ENCODE measurements around the gene ZDHHC11B. TPM values are rescaled to one million over a fixed set of nuclear protein-coding genes. Genes with fewer than 3 reads are reported as not detected.
"Not testable (repeated sequence)": the region's sequence is repeated elsewhere in the genome, so short reads cannot be mapped to it uniquely, and the experiment has no call there.

ZDHHC11B gene
- polyA plus RNA-seq, 4 donors: 3.3 to 5.1 (median 4.5) TPM

DNA sequence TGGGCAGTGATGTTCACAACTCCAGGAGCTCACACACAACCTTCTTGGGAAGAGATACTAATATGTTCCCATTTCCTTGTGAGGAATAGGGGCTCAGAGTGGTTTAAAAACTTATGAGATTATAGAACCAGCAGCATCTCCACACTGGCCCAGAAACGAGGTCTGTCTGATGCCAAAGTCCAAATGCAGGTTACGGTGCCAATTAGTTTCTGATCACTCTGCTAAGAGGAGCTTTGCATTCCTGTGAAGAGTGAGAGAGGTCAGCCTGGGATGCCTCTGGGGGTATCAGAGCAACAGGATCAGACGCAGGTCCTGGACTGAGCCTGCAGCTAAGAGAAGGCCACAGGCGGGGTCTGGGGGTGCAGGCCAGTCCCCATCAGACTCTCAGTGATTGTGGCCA, 61.2 kb downstream of the ZDHHC11B start:
- DNase-seq (ENCODE audit: low read depth in 4 of 4, low spot score in 3 of 4): not testable (repeated sequence)

DNA sequence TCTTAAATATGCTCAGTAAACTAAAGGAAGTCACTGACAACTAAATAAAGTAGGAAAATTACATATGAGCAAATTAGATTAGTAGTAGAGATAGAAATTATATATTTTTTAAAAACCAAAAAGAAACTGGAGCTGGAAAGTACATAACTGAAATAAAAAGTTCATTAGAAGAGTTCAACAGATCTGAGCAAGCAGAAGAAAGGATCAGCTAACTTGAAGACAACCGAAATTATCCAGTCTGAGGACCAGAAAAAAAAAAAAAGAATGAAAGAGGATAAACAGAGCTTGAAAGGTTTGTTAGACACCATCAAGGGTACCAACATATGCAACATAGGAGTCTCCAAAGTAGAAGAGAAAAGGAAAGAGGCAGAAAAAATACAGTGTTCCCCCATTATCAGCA, 65.2 kb downstream of the ZDHHC11B start:
- not testable (repeated sequence) for DNase-seq (ENCODE audit: low read depth in 4 of 4, low spot score in 3 of 4)

DNA sequence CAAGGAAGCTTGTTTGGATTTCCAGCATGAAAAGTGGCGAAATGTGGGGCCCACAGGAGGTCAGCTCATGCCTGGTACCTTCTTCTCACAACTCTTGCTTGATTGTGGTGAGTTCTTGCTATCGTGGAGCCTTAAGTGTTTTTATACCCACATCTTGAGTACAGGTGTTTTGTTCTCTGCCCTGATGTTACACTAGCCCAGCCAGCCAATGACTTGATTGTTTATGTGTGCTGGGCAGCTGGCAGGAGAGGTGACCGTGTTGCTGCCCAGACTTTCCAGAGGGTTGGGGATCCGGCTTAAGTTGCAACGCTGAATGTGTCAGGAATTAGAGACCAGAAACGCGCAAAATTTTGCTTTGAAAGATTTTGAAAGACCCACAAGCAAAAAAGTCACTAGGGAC, 67.4 kb downstream of the ZDHHC11B start:
- DNase-seq (ENCODE audit: low read depth in 4 of 4, low spot score in 3 of 4): no peak

DNA sequence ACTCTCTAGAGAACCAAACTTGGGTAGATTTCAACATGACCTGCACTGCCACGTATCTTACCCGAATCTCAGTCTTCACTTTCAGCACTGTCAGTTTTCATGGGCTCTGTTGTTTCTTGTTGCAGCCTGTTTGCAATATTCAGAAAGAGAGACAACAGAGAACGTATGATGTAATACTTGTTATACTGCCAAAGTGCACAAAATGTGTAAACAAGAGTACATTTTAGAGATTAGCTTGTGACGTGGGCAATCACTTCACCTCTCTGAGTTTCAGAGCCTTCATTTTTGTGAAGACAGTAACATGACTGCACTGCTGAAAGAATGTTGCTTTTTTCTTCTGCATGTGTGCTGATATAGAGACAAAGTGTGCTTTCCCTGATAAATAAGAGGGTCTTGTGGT, 67.8 kb downstream of the ZDHHC11B start:
- not testable (repeated sequence) for DNase-seq (ENCODE audit: low read depth in 4 of 4, low spot score in 3 of 4)

DNA sequence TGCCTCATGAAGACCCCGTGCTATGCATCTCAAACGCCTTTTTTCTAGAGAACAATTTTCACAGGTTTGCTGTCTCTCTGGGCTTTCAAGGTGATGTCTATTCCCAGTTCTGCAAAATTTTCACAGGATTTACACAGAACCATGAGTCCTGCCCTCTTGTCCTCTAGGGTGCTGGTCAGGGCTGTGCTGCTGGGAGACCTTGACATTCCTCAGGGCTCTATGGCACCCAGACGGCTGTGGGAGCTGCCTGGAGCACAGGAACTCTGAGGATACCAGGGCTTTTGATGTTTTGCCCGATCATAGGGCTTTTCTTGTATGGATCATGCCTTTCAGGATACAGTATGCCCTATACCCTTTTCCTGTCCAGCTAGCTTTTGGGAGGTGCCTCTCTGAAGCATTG, 68.9 kb downstream of the ZDHHC11B start:
- DNase-seq (ENCODE audit: low read depth in 4 of 4, low spot score in 3 of 4): not testable (repeated sequence)

DNA sequence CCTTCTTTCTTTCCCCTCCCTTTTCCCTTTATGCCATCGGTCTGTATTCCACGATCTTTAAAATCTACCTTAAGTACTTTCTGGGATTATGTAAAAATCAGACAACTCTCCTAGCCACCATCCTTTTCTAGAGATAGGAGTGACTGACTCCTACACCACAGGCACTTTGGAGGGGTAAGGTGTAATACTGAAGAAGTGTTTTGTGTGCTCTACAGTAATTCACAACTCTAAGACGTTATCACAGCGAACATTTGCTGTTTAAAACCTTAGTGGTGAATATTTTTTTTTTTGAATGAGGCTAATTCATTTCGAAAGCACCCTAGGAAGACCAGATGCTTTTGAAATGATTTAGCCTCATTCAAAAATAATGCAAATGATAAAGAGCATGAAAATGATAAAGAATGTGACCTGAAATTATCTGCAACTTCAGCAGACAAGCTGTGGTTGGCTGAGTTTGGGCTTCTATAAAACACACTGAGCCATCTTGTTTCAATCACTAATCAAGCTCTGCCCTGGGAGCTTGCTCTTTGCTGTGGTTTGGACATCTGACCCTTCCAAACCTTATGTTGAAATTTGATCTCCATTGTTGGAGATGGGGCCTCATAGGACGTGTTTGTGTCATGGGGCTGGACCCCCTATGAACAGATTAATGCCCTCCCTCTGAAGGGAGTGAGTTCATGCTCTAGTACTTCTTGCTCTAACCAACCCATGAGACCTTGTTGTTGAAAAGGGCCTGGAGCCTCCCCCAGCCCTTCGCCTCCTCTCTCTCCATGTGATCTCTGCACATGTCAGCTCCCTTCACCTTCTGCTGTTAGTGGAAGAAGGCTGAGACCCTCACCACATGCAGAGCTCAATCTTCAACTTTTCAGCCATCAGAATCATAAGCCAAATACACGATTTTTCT, 70.1 kb downstream of the ZDHHC11B start:
- peak in 1 of 4 donors; percentile 12 for DNase-seq (ENCODE audit: low read depth in 4 of 4, low spot score in 3 of 4)

DNA sequence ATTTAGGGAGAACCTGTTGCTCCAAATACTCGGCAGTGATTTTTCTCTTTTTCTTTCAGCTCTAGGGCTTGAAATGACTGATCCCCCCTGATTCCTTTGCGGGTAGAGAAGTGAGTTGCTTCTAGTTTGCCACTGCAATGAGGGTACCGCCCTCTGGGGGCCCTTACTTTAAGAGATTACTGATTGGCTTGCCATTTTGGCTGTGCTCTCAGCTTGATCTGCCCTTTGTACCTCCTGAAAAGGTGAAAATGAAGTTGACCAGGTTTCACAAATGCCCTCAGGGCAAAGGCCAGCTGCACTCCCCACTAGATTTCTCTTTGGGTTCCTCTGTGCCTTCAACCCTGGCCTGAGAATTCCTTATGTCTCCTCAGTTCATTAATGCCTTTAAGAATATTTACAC, 70.8 kb downstream of the ZDHHC11B start:
- not testable (repeated sequence) for DNase-seq (ENCODE audit: low read depth in 4 of 4, low spot score in 3 of 4)

DNA sequence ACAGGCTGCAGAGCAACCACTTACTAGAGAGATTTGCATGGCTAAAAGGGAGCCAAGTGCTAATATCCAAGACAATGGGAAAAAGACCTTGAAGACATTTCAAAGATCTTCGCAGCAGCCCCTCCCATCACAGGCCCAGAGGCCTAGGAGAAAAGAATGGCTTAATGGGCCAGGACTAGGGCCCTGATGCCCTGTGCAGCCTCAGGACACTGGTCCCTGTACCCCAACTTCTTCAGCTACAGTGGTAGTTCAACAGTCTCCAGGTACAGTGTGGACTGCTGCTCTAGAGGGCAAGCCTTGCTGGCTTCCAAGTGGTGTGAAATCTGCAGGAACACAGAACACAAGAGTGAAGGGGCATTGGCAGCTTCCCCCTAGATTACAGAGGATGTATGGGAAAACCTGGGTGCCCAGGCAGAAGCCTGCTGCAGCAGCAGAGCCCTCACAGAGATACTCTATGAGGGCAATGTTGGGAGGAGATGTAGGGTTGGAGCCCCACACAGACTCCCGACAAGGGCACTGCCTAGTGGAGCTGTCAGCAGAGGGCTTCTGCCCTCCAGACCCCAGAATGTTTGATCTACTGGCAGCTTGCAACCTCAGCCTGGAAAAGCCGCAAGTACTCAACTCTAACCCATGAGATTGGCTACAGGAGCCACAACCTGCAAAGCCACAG, 75.5 kb downstream of the ZDHHC11B start:
- DNase-seq (ENCODE audit: low read depth in 4 of 4, low spot score in 3 of 4): not testable (repeated sequence)

DNA sequence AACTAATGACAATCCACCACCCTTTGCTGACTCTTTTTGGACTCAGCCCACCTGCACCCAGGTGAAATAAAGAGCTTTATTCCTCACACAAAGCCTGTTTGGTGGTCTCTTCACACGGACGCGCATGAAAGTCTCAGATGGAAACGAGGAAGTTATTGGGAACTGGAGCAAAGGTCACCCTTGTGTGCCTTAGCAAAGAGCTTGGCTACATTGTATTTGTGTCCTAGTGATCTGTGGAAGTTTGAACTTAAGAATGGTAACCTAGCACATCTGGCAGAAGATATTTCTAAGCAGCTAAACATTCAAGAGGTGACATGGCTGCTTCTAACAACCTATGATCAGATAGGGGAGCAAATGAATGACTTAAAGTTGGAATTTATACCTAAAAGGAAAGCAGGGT, 76.2 kb downstream of the ZDHHC11B start:
- DNase-seq (ENCODE audit: low read depth in 4 of 4, low spot score in 3 of 4): not testable (repeated sequence)

DNA sequence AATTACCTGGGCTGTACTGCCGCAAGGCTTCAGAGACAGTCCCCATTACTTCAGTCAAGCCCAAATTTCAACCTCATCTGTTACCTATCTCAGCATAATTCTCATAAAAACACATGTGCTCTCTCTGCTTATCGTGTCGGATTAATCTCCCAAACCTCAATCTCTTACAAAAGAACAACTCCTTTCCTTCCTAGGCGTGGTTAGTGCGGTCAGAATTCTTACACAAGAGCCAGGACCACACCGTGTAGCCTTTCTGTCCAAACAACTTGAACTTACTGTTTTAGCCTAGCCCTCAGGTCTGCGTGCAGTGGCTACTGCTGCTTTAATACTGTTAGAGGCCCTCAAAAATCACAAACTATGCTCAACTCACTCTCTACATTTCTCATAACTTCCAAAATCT, 78.4 kb downstream of the ZDHHC11B start:
- not testable (repeated sequence) for DNase-seq (ENCODE audit: low read depth in 4 of 4, low spot score in 3 of 4)

DNA sequence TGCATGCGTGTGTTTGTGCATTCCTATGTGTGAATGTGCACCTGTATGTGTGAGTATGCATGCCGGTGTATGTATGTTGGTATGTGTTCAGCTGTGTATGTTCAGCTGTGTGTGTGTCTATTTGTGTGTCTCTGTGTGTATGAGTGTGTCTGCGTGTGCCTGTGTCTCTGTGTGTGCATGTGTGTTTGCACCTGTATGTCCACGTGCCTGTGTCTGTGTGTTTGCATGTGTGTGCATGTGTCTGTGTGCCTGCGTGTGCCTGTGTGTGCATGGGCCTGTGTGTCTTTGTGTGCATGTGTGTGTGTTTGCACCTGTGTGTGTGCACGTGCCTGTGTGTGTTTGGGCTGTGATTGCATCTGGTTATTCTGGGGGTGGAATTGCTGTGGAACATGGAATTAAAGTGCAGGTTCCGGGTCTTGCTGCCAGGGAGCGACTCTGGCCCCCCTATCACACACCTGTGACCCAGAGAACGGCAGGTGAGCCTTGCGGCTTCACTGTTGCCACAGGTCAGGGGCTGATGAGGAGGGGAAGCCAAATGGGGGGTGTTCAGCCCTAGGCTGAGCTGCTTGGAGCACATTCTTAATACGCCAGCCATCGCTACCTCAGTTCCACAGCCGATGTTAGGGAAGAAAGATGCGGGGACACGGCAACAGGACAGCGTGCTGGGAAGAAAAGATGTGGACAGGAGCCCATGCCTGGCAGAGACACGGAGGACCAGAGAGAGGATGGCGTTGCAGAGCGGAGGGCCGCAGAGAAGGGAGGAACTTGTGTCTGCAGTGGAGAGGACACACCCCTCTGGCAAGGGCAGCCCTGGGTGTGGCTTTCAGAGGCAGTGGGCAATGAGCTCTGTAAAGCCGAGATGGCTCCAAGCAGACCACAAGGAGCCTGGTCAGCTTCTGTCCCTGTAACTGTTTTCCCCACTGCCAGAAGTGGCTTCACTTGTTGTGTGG, 87.5 kb downstream of the ZDHHC11B start:
- not testable (repeated sequence) for DNase-seq (ENCODE audit: low read depth in 4 of 4, low spot score in 3 of 4)

DNA sequence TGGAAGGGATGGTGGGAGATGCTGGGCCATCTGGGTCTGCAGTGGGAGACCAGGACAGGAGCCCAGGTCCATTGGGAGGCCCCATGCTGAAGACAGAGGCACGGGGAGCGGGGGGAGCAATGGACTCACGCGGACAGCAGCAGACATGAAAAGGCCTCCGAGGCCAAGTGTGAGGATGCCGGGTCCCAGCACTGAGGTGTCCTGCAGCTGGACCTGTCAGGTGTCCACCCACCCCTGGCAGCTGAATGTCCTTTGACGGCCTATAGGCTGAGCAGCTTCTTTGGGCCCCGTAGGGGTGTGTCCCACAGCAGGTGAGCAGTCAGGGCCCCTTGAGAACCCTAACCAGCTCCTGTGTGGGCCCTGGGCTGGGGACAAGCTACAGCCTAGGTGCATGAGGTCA, 88.3 kb downstream of the ZDHHC11B start:
- DNase-seq (ENCODE audit: low read depth in 4 of 4, low spot score in 3 of 4): not testable (repeated sequence)

DNA sequence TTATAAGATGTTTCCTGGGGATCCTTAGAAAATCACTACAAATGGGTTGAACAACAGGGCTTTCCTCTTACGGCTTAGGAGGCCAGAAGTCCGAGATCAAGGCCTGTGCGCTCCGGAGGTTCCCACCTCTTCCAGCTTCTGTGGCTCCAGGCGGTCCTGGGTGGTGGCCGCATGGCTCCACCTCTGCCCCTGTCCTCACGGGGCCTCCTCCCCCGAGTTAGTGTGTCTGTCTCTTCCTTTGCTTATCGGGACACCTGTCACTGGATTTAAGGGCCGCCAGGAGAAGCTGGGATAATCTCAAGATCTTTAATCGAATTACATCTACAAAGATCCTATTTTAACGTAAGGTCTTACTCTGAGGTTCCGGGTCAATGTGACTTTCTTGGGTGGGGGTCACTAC, 89.1 kb downstream of the ZDHHC11B start:
- not testable (repeated sequence) for DNase-seq (ENCODE audit: low read depth in 4 of 4, low spot score in 3 of 4)

DNA sequence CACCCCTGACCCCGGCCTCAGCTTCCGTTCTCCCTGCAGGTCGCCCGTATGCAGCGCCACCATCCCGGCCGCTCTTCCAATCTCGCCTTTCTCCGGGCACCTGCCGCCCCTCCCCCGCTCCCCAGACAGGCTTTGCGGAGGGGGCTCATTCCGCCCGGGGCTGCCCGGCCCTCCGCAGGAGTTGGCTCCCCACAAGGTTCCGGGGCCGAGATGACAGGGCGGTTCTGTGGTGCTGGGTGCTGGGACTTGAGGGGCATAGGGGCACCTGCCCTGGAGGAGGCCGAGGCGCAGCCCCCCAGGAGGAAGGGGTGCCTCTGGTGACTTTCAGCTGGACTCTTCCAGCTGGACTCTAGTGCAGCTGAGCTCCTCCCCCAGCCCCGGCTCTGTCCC, 90.5 kb downstream of the ZDHHC11B start:
- not testable (repeated sequence) for DNase-seq (ENCODE audit: low read depth in 4 of 4, low spot score in 3 of 4)

DNA sequence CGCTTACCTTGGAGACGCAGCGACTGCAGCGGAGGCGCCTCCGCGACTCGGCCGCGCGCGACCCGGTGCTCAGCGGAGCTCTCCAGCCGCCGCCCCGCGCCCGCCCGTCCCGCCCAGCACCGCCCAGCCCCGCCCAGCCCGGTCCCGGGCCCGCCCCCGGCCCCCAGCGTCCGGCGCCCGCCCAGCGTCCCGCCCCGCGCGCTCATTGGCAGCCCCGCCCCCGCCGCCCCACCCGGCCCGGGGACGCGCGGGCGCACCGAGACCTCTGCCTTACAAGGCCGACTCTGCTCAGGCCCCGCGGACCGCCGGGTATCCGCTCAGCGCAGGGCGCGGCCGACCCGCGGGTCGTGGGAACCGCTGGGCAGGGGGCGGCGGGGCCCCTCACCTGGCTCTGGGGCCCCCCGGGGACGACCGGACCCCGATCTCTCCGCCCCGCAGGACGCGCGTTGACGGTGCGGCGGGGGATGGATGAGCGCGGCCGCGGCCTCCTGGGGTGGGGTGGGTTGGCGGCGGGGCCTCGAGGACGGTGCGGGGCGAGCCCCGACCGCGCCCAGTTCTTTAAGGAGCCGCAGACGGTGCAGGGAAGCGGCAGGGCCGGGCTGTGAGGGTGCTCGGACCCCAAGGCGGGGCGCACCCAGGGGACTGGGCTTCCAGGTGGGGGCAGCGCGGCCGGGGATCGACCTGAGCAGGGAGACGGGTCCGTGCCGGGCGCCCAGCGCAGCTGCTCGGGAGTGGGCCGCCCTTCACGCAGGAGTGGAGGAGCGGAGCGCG, 91.1 kb downstream of the ZDHHC11B start, which contains the start of gene TPPP:
TPPP (minus strand) TSS at position 82 of the 771 bp plus-strand sequence. CDS start 15,292 bp downstream, outside the sequence.
- DNase-seq (ENCODE audit: low read depth in 4 of 4, low spot score in 3 of 4): peak in 3 of 4 donors; percentile 42 to 68 (median 51)

DNA sequence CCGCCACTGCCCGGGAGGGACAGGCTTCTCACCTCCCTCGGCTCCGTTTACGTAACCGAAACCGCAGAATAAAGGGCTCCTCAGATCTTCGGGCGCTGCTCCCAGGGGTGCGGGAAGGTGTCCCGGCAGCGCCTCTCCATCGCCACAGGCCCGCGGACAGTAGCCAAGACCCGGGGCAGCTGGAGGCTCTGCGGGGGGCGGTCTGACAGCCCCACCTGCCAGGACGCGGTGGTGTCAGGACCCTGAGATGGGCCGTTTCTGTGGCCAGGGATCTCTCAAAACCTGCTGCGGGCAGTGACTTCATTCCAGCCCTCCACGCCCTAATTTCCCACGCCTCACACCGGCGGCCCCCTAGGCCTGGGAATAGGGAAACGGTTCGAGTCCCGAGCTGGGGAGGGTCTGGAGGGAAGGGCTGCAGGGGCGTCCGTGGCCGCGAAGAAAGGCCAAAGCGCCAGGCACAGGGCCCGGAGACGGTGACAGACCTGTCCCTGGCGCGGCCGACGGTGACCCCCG, 91.9 kb downstream of the ZDHHC11B start:
- DNase-seq (ENCODE audit: low read depth in 4 of 4, low spot score in 3 of 4): not testable (repeated sequence)

DNA sequence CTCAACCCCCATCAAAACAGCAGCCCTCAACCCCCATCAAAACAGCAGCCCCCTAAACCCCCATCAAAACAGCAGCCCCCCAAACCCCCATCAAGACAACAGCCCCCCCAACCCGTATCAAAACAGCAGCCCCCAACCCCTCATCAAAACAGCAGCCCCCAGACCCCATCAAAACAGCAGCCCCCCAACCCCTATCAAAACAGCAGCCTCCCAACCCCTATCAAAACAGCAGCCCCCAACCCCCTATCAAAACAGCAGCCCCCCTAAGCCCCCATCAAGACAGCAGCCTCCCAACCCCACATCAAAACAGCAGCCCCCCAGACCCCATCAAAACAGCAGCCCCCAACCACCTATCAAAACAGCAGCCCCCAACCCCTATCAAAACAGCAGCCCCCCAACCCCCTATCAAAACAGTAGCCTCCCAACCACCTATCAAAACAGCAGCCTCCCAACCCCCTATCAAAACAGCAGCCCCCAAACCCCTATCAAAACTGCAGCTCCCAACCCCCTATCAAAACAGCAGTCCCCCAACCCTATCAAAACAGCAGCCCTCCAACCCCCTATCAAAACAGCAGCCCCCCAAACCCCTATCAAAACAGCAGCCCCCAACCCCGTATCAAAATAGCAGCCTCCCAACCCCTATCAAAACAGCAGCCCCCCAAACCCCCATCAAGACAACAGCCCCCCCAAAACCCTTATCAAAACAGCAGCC, 92.6 kb downstream of the ZDHHC11B start:
- DNase-seq (ENCODE audit: low read depth in 4 of 4, low spot score in 3 of 4): no peak

DNA sequence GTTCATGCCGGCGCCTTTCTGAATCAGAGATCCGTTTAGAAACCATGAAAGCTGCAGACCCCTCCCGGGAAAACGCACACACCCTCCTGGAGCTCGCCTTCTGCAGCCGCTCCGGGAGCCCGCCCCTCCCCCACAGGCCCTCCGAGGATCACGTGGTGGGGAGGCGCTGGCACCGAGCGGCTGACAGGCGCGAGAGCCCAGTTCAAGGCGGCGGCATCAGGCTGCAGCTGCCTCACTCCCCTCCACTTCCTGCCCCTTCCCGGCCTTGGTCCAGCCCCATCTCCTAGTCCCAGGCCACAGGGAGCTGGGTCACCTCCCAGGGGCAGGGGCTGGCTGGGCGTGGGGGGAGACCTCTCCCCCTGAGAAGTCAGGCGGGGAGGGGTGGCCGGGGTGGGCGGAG, 93.5 kb downstream of the ZDHHC11B start:
- not testable (repeated sequence) for DNase-seq (ENCODE audit: low read depth in 4 of 4, low spot score in 3 of 4)

DNA sequence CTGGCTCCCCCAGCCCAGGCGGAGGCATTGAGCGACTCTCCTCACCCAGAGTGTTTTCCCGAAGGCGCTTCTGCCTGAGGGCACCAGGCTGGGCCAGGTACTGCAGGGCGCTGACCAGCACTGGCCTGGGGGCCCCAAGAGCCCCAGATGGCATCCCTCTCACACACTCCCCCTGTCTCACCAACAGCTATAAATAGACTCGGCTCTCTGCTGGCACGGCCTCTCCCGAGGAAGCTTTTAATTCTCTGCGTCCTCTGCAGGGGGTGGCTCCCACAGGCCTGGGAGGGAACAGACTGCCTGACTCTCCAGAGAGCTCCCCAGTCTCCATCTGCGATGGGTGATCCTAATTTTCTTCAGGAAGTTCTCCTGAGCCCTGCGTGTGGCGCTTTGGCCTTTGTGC, 94.2 kb downstream of the ZDHHC11B start:
- not testable (repeated sequence) for DNase-seq (ENCODE audit: low read depth in 4 of 4, low spot score in 3 of 4)

Measured in right renal pelvis (tissue), 4 donors.